Measurements from ENCODE around the gene CCDC102A. TPM values are rescaled to one million over a fixed set of nuclear protein-coding genes. Genes with fewer than 3 reads are reported as not detected.

CCDC102A gene
- total RNA-seq, 1 experiment from 2014 or later, result 5.2 TPM

- TF ChIP-seq, protein P1, sequence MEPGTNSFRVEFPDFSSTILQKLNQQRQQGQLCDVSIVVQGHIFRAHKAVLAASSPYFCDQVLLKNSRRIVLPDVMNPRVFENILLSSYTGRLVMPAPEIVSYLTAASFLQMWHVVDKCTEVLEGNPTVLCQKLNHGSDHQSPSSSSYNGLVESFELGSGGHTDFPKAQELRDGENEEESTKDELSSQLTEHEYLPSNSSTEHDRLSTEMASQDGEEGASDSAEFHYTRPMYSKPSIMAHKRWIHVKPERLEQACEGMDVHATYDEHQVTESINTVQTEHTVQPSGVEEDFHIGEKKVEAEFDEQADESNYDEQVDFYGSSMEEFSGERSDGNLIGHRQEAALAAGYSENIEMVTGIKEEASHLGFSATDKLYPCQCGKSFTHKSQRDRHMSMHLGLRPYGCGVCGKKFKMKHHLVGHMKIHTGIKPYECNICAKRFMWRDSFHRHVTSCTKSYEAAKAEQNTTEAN (CRISPR knock-in tag; IDR thresholded peaks at IDR 0.05), result no peak
- no peak for TF ChIP-seq NFATC4 (CRISPR knock-in tag; IDR thresholded peaks at IDR 0.05)
These were observed 27.0 kb upstream of the CCDC102A start (continued) for GRCh38 chr16:57563487-57563750.

DNA sequence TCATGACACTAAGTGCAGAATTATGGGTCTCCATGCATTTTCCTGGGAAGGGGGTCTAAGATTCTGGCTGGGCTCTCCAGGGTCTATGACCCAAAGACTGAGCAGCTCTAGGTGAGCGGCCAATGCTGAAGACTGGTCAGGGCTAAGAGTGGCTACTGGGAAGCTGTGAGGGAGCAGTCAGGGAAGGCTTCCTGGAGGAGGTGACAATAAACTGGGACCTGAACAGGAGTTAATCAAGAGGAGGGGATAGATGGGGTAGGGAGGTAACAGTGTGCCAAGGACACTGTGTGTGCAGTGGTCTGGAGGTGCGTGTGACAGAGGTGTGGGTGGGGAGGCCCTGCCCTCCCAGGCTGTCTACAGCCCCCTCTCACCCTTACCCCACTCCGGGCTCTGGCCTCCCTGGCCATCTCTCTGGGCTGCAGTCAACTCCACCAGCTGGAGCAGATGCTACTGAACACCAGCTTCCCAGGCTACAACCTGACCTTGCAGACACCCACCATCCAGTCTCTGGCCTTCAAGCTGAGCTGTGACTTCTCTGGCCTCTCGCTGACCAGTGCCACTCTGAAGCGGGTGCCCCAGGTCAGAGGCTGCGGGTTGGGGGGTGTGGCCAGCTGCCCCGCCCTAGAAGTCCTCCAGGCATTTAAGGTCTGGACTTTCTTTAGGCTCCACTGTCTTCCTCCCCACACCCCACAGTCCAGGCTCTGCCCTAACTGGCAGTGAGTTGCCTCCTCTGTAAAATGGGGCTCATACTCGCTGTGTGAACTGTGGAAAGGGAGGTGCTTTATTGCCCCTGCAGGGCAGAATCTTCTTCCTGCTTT, 26.5 kb upstream of the CCDC102A start:
- no peak for DNase-seq (ENCODE audit: low spot score)
- Mint-ChIP-seq H3K36me3 (peaks cover 15% of the 10 kb centered on the region), H3K27me3 (ENCODE audit: low read depth) (peaks cover 32% of the 10 kb centered on the region), H3K4me3 (no peak overlapping the region), H3K9me3 (peaks cover 22% of the 10 kb centered on the region), H3K4me1 (no peaks in the 10 kb centered on the region), H3K27ac (no peak overlapping the region)
- ATAC-seq, result no peak
- TF ChIP-seq, protein P2, sequence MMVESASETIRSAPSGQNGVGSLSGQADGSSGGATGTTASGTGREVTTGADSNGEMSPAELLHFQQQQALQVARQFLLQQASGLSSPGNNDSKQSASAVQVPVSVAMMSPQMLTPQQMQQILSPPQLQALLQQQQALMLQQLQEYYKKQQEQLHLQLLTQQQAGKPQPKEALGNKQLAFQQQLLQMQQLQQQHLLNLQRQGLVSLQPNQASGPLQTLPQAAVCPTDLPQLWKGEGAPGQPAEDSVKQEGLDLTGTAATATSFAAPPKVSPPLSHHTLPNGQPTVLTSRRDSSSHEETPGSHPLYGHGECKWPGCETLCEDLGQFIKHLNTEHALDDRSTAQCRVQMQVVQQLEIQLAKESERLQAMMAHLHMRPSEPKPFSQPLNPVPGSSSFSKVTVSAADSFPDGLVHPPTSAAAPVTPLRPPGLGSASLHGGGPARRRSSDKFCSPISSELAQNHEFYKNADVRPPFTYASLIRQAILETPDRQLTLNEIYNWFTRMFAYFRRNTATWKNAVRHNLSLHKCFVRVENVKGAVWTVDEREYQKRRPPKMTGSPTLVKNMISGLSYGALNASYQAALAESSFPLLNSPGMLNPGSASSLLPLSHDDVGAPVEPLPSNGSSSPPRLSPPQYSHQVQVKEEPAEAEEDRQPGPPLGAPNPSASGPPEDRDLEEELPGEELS (CRISPR knock-in tag; IDR thresholded peaks at IDR 0.05), result no peak
- TF ChIP-seq OVOL2 (CRISPR knock-in tag; IDR thresholded peaks at IDR 0.05; ENCODE audit: borderline replicate concordance) (no peak), TEAD4 (CRISPR knock-in tag; IDR thresholded peaks at IDR 0.05) (no peak), NFATC4 (CRISPR knock-in tag; IDR thresholded peaks at IDR 0.05) (no peak), JUN (CRISPR knock-in tag; IDR thresholded peaks at IDR 0.05) (no peak), ERG (CRISPR knock-in tag; IDR thresholded peaks at IDR 0.05) (no peak), CREB1 (CRISPR knock-in tag; IDR thresholded peaks at IDR 0.05) (no peak), ZNF317 (CRISPR knock-in tag; IDR thresholded peaks at IDR 0.05; ENCODE audit: borderline replicate concordance, low read depth) (no peak), ZNF138 (CRISPR knock-in tag; conservative IDR thresholded peaks at IDR 0.05) (no peak)
- TF ChIP-seq, protein P3, sequence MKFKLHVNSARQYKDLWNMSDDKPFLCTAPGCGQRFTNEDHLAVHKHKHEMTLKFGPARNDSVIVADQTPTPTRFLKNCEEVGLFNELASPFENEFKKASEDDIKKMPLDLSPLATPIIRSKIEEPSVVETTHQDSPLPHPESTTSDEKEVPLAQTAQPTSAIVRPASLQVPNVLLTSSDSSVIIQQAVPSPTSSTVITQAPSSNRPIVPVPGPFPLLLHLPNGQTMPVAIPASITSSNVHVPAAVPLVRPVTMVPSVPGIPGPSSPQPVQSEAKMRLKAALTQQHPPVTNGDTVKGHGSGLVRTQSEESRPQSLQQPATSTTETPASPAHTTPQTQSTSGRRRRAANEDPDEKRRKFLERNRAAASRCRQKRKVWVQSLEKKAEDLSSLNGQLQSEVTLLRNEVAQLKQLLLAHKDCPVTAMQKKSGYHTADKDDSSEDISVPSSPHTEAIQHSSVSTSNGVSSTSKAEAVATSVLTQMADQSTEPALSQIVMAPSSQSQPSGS (CRISPR knock-in tag; IDR thresholded peaks at IDR 0.05; ENCODE audit: borderline replicate concordance, low read depth), result no peak
- CTCF ChIA-PET, result interaction anchor here (1.2 kb wide), 1 partner anchor 13 kb away, joined by 5 read pairs; no protein-coding TSS in a partner anchor
- POLR2A ChIA-PET, result interaction anchor here (0.5 kb wide), 1 partner anchor 137 kb away, joined by 3 read pairs; no protein-coding TSS in a partner anchor

GRCh38 chr16:57562066-57562465, 25.7 kb upstream of the CCDC102A start:
- H3K27me3 Mint-ChIP-seq (ENCODE audit: low read depth), result peaks cover 35% of the 10 kb centered on the region
- no peak overlapping the region for H3K4me3 Mint-ChIP-seq
- H3K9me3 Mint-ChIP-seq, result peaks cover 21% of the 10 kb centered on the region
- ATAC-seq (no peak), DNase-seq (ENCODE audit: low spot score) (no peak)
- CTCF ChIA-PET, result interaction anchor here (1.2 kb wide), 1 partner anchor 14 kb away, joined by 5 read pairs; no protein-coding TSS in a partner anchor
- POLR2A ChIA-PET, result interaction anchor here (0.5 kb wide), 1 partner anchor 136 kb away, joined by 3 read pairs; no protein-coding TSS in a partner anchor
- H3K4me1 Mint-ChIP-seq, result no peaks in the 10 kb centered on the region
- peaks cover 13% of the 10 kb centered on the region for H3K36me3 Mint-ChIP-seq
- no peak overlapping the region for H3K27ac Mint-ChIP-seq
- TF ChIP-seq JAZF1 (CRISPR knock-in tag; IDR thresholded peaks at IDR 0.05) (no peak), FOXK1 (CRISPR knock-in tag; IDR thresholded peaks at IDR 0.05) (no peak), HMGXB4 (CRISPR knock-in tag; IDR thresholded peaks at IDR 0.05) (no peak), SOX15 (CRISPR knock-in tag; IDR thresholded peaks at IDR 0.05) (no peak), IRF2 (CRISPR knock-in tag; IDR thresholded peaks at IDR 0.05; ENCODE audit: borderline replicate concordance, low read depth) (no peak), CBFB (CRISPR knock-in tag; IDR thresholded peaks at IDR 0.05; ENCODE audit: low read depth) (no peak), EMX1 (CRISPR knock-in tag; IDR thresholded peaks at IDR 0.05) (no peak)
- TF ChIP-seq, protein P4, sequence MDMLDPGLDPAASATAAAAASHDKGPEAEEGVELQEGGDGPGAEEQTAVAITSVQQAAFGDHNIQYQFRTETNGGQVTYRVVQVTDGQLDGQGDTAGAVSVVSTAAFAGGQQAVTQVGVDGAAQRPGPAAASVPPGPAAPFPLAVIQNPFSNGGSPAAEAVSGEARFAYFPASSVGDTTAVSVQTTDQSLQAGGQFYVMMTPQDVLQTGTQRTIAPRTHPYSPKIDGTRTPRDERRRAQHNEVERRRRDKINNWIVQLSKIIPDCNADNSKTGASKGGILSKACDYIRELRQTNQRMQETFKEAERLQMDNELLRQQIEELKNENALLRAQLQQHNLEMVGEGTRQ (CRISPR knock-in tag; IDR thresholded peaks at IDR 0.05), result no peak
- TF ChIP-seq, protein P2 (CRISPR knock-in tag; IDR thresholded peaks at IDR 0.05), result no peak
- TF ChIP-seq, protein P5, sequence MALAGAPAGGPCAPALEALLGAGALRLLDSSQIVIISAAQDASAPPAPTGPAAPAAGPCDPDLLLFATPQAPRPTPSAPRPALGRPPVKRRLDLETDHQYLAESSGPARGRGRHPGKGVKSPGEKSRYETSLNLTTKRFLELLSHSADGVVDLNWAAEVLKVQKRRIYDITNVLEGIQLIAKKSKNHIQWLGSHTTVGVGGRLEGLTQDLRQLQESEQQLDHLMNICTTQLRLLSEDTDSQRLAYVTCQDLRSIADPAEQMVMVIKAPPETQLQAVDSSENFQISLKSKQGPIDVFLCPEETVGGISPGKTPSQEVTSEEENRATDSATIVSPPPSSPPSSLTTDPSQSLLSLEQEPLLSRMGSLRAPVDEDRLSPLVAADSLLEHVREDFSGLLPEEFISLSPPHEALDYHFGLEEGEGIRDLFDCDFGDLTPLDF (CRISPR knock-in tag; IDR thresholded peaks at IDR 0.05), result no peak

Data from WTC11 (cell line).